OCI-LY7 (cell line): Measurements from ENCODE around the gene ADRB1. TPM values are rescaled to one million over a fixed set of nuclear protein-coding genes. Genes with fewer than 3 reads are reported as not detected.

Experiments used
- BruUV-seq: library from RNA; stranded (reverse); fragments of 400-500 nt; replicated peaks from 2 replicates; lab custom pipeline; 2021; lab: Mats Ljungman, UMichigan
- CTCF ChIA-PET: fragments of 300-600 bp; sonication (Branson Sonifier 250); formaldehyde crosslinking; loops from one replicate; lab custom pipeline; 2022; ENCODE audit warnings: antibody characterized with exemption; ENCODE audit not compliant: unreplicated experiment; lab: Charles Lee
- POLR2A ChIA-PET: fragments of 300-600 bp; sonication (Branson Sonifier 250); formaldehyde crosslinking; loops from one replicate; lab custom pipeline; 2022; ENCODE audit warnings: antibody characterized with exemption; lab: Charles Lee
- DNase-seq: peaks from one replicate; pipeline ENCODE4 v3.0.0-alpha.2; 2015; ENCODE audit warnings: low spot score
- H2AFZ ChIP-seq: fragments of 200-600 bp; sonication (generic), shearing (Covaris generic); 2 replicates; pipeline ENCODE4 v1.6.1; 2014; ENCODE audit warnings: mild to moderate bottlenecking, antibody characterized with exemption, low read length, moderate library complexity
- H3K27ac ChIP-seq: fragments of 200-600 bp; sonication (generic); 2 replicates; pipeline ENCODE4 v1.5.1; 2014; ENCODE audit warnings: mixed run types, low read depth, mild to moderate bottlenecking, moderate library complexity, low read length, inconsistent platforms; ENCODE audit not compliant: poor library complexity, severe bottlenecking
- H3K36me3 ChIP-seq: fragments of 200-600 bp; sonication (generic); 2 replicates; pipeline ENCODE4 v1.6.1; 2014; ENCODE audit warnings: mild to moderate bottlenecking, antibody characterized with exemption, low read length, moderate library complexity, mixed read lengths; ENCODE audit not compliant: insufficient read depth
- H3K4me1 ChIP-seq: fragments of 200-600 bp; sonication (generic); 2 replicates; pipeline ENCODE4 v1.5.1; 2014; ENCODE audit warnings: mild to moderate bottlenecking, low read length; ENCODE audit not compliant: insufficient read depth, poor library complexity, severe bottlenecking
- H3K4me2 ChIP-seq: fragments of 200-600 bp; sonication (generic); 2 replicates; pipeline ENCODE4 v1.6.1; 2014; ENCODE audit warnings: mild to moderate bottlenecking, low read length
- H3K4me3 ChIP-seq: fragments of 200-600 bp; sonication (generic); 2 replicates; pipeline ENCODE4 v1.5.1; 2014; ENCODE audit warnings: mild to moderate bottlenecking, low read depth, low read length; ENCODE audit not compliant: poor library complexity, severe bottlenecking
- H3K79me2 ChIP-seq: fragments of 200-600 bp; sonication (generic); 2 replicates; pipeline ENCODE4 v1.6.1; 2016; ENCODE audit warnings: low read depth, mild to moderate bottlenecking, low read length, moderate library complexity, mixed read lengths; ENCODE audit not compliant: insufficient read depth
- H3K9me2 ChIP-seq: fragments of 200-600 bp; sonication (generic); 2 replicates; pipeline ENCODE4 v1.6.1; 2016; ENCODE audit warnings: mild to moderate bottlenecking, low read length, mixed read lengths; ENCODE audit not compliant: insufficient read depth
- H3K9me3 ChIP-seq: fragments of 200-600 bp; sonication (generic); 2 replicates; pipeline ENCODE4 v1.6.1; 2014; ENCODE audit warnings: mild to moderate bottlenecking, mixed run types, low read length, mixed read lengths
- H4K20me1 ChIP-seq: fragments of 200-600 bp; sonication (generic); 2 replicates; pipeline ENCODE4 v1.6.1; 2014; ENCODE audit warnings: mild to moderate bottlenecking, antibody characterized with exemption, low read length, moderate library complexity, mixed read lengths; ENCODE audit not compliant: insufficient read depth
- CTCF ChIP-seq: fragments of 200-600 bp; sonication (generic); conservative IDR thresholded peaks from 2 replicates; pipeline ENCODE4 v1.5.1; 2014; ENCODE audit warnings: mild to moderate bottlenecking, antibody characterized with exemption, low read length, moderate library complexity, mixed read lengths
- EZH2phosphoT487 ChIP-seq: fragments of 200-600 bp; sonication (generic); IDR thresholded peaks from 2 replicates; pipeline ENCODE4 v1.6.1; 2018; ENCODE audit warnings: low read depth, borderline replicate concordance, mild to moderate bottlenecking, mixed run types, antibody characterized with exemption, low read length, moderate library complexity, mixed read lengths
- intact Hi-C: fragments of 100-400 bp; cut with micrococcal nuclease; formaldehyde crosslinking; loops from one replicate; pipeline ENCODE4 v1.10.0; 2022; ENCODE audit not compliant: unreplicated experiment
- total RNA-seq, 2 experiments: library from RNA; depleted of rRNA in 1 of 2; stranded (reverse); fragments of >200 nt in 1 of 2; shearing (Covaris generic) in 1 of 2; gene quantifications; 2 replicates each; pipeline ENCODE4 v1.2.3, GENCODE V29; 2014 to 2022

ADRB1 gene
- total RNA-seq, 2 experiments from 2014 or later = 1.3 to 2.0 TPM

DNA sequence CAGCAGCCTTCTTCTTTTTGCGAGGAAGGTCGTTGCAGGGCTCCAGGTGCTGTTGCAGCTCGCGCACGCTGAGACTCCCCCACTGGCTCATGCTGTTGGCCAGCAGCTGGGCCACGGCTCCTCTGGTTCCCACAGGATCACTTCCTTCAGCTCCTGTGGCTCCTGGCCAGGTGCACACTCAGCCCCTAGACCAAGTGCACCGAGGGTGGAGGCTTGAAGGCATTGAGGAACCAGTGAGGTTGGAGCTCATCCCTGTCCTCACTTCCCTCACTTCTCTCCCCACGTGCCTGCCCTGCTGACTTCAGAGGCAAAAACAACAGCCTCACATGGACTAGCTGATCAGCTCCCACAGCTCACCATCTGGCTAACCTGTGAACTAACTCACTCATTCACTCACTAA is 46.2 kb upstream of the ADRB1 start:
- Histone ChIP-seq H3K9me2 (no peaks in the 10 kb centered on the region), H3K4me2 (no peak overlapping the region), H3K36me3 (no peaks in the 10 kb centered on the region), H3K27ac (no peak overlapping the region), H4K20me1 (no peaks in the 10 kb centered on the region), H2AFZ (no peak overlapping the region), H3K4me1 (peaks cover 7% of the 10 kb centered on the region), H3K9me3 (no peaks in the 10 kb centered on the region), H3K4me3 (no peak overlapping the region), H3K79me2 (no peaks in the 10 kb centered on the region)
- no peak for TF ChIP-seq EZH2phosphoT487
- no peak for TF ChIP-seq CTCF
- intact Hi-C loops = no loop called here
- ChIA-PET POLR2A (interaction anchor here (0.7 to 0.9 kb wide), 2 partner anchors 17 to 52 kb away, joined by 3 read pairs; no protein-coding TSS in a partner anchor), CTCF (no interaction called here)
- no TSS peak for BruUV-seq
- DNase-seq = no peak

- no TSS peak for BruUV-seq
- H3K4me2 ChIP-seq = no peak overlapping the region
These were observed 44.1 kb upstream of the ADRB1 start for GRCh38 chr10:113999531-113999930.

More at GRCh38 chr10:113999531-113999930, 44.1 kb upstream of the ADRB1 start:
- Histone ChIP-seq H3K9me3 (no peaks in the 10 kb centered on the region), H3K36me3 (no peaks in the 10 kb centered on the region), H3K79me2 (no peaks in the 10 kb centered on the region), H3K4me3 (no peak overlapping the region), H3K4me1 (no peaks in the 10 kb centered on the region), H3K9me2 (no peaks in the 10 kb centered on the region), H2AFZ (no peak overlapping the region), H4K20me1 (no peaks in the 10 kb centered on the region), H3K27ac (no peak overlapping the region)
- DNase-seq = no peak
- POLR2A ChIA-PET = interaction anchor here (0.5 to 1.4 kb wide), 4 partner anchors 19 to 204 kb away, joined by 3 to 4 read pairs (median 3); no protein-coding TSS in a partner anchor
- TF ChIP-seq CTCF (no peak), EZH2phosphoT487 (no peak)
- CTCF ChIA-PET = no interaction called here
- intact Hi-C loops = no loop called here
